SK-N-SH treated with all-trans-retinoic acid at 6 μM for 48 hours (cell line): ENCODE results near the gene NRXN3.

Source experiments
- CREB5 ChIP-seq: fragments of 250-450 bp; sonication (Bioruptor Pico); IDR thresholded peaks from 2 replicates; pipeline ENCODE4 v1.5.1; 2020; ENCODE audit warnings: low read depth, mild to moderate bottlenecking, moderate library complexity
- CSDC2 ChIP-seq: fragments of 250-450 bp; sonication (Bioruptor Pico); IDR thresholded peaks from 2 replicates; pipeline ENCODE4 v1.5.0; 2020; ENCODE audit warnings: mild to moderate bottlenecking, moderate library complexity
- ISL1 ChIP-seq: fragments of 250-450 bp; sonication (Bioruptor Pico); IDR thresholded peaks from 2 replicates; pipeline ENCODE4 v2.1.2; 2022; ENCODE audit warnings: mild to moderate bottlenecking, moderate library complexity
- PATZ1 ChIP-seq: fragments of 250-450 bp; sonication (Bioruptor Pico); IDR thresholded peaks from 2 replicates; pipeline ENCODE4 v1.8.0; 2020; ENCODE audit warnings: mild to moderate bottlenecking, moderate library complexity, borderline replicate concordance
- TOX ChIP-seq: fragments of 250-450 bp; sonication (Bioruptor Pico); IDR thresholded peaks from 2 replicates; pipeline ENCODE4 v1.8.0; 2021; ENCODE audit warnings: mild to moderate bottlenecking, moderate library complexity, borderline replicate concordance
- ZC3H10 ChIP-seq: fragments of 250-450 bp; sonication (Bioruptor Pico); IDR thresholded peaks from 2 replicates; pipeline ENCODE4 v1.5.1; 2021; ENCODE audit warnings: mild to moderate bottlenecking, moderate library complexity
- ZFP3 ChIP-seq: fragments of 250-450 bp; sonication (Bioruptor Pico); IDR thresholded peaks from 2 replicates; pipeline ENCODE4 v1.5.0; 2020; ENCODE audit warnings: mild to moderate bottlenecking, moderate library complexity
- ZFP30 ChIP-seq: fragments of 450-650 bp; formaldehyde crosslinking; IDR thresholded peaks from 2 replicates; pipeline ENCODE4 v1.5.0; 2022; ENCODE audit warnings: mild to moderate bottlenecking, moderate library complexity

- TF ChIP-seq ZC3H10 (CRISPR knock-in tag), result no peak
- TF ChIP-seq ZFP30 (CRISPR knock-in tag), result no peak
- no peak for TF ChIP-seq ZFP3 (CRISPR knock-in tag)
- no peak for TF ChIP-seq TOX (CRISPR knock-in tag)
- TF ChIP-seq CREB5, result no peak
- no peak for TF ChIP-seq ISL1
- TF ChIP-seq PATZ1 (CRISPR knock-in tag), result no peak
- TF ChIP-seq CSDC2 (CRISPR knock-in tag), result no peak
Measured at GRCh38 chr14:78701246-78701645, 531.1 kb downstream of the NRXN3 start.
